ENCODE measurements around the gene TAF6.

TAF6 gene

DNA sequence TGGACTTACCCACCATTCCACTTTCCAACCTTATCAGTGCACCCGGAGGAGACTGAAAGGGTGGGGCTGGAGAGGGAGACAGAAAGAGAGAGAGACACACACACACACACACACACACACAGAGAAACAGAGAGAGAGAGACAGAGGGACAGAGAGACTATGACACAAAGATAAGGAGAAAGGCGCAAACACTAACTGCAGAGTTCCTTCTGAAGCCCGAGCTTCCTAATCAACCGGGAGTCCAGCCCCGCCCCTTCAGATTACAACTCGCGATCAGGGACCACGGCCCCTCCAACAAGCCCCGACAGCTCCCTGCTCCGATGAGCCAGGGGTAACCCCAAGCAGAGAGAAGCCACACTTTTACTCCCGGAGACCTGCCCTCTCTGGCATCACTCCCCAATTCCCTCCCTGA is 48.8 kb upstream of the TAF6 start (continued):
- TF ChIP-seq, protein P1, sequence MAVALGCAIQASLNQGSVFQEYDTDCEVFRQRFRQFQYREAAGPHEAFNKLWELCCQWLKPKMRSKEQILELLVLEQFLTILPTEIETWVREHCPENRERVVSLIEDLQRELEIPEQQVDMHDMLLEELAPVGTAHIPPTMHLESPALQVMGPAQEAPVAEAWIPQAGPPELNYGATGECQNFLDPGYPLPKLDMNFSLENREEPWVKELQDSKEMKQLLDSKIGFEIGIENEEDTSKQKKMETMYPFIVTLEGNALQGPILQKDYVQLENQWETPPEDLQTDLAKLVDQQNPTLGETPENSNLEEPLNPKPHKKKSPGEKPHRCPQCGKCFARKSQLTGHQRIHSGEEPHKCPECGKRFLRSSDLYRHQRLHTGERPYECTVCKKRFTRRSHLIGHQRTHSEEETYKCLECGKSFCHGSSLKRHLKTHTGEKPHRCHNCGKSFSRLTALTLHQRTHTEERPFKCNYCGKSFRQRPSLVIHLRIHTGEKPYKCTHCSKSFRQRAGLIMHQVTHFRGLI (tag by site-specific recombination; IDR thresholded peaks at IDR 0.05), result no peak
- TF ChIP-seq REPIN1 (tag by site-specific recombination; IDR thresholded peaks at IDR 0.05; ENCODE audit: low read depth) (no peak), ZNF175 (tag by site-specific recombination; IDR thresholded peaks at IDR 0.05) (no peak), ZNF335 (tag by site-specific recombination; conservative IDR thresholded peaks at IDR 0.05) (no peak; the same call in 1 of the 2 replicates), ZFP37 (tag by site-specific recombination; IDR thresholded peaks at IDR 0.05) (no peak), ZNF626 (tag by site-specific recombination; IDR thresholded peaks at IDR 0.05) (no peak), ZSCAN23 (tag by site-specific recombination; IDR thresholded peaks at IDR 0.05) (no peak), KLF7 (tag by site-specific recombination; IDR thresholded peaks at IDR 0.05; ENCODE audit: borderline replicate concordance) (peak; percentile 98), ZNF658 (tag by site-specific recombination; IDR thresholded peaks at IDR 0.05) (no peak), ZEB2 (tag by site-specific recombination; IDR thresholded peaks at IDR 0.05) (0 out of 2 replicates have a peak, but pooled peaks have one; percentile 55), SP7 (tag by site-specific recombination; IDR thresholded peaks at IDR 0.05) (peak; percentile 77), MEIS1 (CRISPR knock-in tag; IDR thresholded peaks at IDR 0.05; ENCODE audit: borderline replicate concordance) (no peak), ZNF366 (tag by site-specific recombination; conservative IDR thresholded peaks at IDR 0.05) (peak; percentile 46), HOXC10 (CRISPR knock-in tag; IDR thresholded peaks at IDR 0.05) (no peak), ZNF121 (tag by site-specific recombination; IDR thresholded peaks at IDR 0.05) (no peak), OVOL3 (tag by site-specific recombination; IDR thresholded peaks at IDR 0.05) (no peak), GFI1B (tag by site-specific recombination; IDR thresholded peaks at IDR 0.05) (no peak), ZNF623 (tag by site-specific recombination; IDR thresholded peaks at IDR 0.05) (no peak), ZNF223 (tag by site-specific recombination; IDR thresholded peaks at IDR 0.05) (no peak), ZNF600 (tag by site-specific recombination; IDR thresholded peaks at IDR 0.05) (0 out of 2 replicates have a peak, but pooled peaks have one; percentile 32), ZNF544 (tag by site-specific recombination; IDR thresholded peaks at IDR 0.05) (no peak)
- TF ChIP-seq, protein P2, sequence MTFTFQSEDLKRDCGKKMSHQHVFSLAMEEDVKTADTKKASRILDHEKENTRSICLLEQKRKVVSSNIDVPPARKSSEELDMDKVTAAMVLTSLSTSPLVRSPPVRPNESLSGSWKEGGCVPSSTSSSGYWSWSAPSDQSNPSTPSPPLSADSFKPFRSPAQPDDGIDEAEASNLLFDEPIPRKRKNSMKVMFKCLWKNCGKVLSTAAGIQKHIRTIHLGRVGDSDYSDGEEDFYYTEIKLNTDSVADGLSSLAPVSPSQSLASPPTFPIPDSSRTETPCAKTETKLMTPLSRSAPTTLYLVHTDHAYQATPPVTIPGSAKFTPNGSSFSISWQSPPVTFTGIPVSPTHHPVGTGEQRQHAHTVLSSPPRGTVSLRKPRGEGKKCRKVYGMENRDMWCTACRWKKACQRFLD (tag by site-specific recombination; IDR thresholded peaks at IDR 0.05), result no peak
- TF ChIP-seq, protein P3, sequence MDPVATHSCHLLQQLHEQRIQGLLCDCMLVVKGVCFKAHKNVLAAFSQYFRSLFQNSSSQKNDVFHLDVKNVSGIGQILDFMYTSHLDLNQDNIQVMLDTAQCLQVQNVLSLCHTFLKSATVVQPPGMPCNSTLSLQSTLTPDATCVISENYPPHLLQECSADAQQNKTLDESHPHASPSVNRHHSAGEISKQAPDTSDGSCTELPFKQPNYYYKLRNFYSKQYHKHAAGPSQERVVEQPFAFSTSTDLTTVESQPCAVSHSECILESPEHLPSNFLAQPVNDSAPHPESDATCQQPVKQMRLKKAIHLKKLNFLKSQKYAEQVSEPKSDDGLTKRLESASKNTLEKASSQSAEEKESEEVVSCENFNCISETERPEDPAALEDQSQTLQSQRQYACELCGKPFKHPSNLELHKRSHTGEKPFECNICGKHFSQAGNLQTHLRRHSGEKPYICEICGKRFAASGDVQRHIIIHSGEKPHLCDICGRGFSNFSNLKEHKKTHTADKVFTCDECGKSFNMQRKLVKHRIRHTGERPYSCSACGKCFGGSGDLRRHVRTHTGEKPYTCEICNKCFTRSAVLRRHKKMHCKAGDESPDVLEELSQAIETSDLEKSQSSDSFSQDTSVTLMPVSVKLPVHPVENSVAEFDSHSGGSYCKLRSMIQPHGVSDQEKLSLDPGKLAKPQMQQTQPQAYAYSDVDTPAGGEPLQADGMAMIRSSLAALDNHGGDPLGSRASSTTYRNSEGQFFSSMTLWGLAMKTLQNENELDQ (tag by site-specific recombination; IDR thresholded peaks at IDR 0.05; ENCODE audit: low read depth), result no peak
- TF ChIP-seq, protein P4, sequence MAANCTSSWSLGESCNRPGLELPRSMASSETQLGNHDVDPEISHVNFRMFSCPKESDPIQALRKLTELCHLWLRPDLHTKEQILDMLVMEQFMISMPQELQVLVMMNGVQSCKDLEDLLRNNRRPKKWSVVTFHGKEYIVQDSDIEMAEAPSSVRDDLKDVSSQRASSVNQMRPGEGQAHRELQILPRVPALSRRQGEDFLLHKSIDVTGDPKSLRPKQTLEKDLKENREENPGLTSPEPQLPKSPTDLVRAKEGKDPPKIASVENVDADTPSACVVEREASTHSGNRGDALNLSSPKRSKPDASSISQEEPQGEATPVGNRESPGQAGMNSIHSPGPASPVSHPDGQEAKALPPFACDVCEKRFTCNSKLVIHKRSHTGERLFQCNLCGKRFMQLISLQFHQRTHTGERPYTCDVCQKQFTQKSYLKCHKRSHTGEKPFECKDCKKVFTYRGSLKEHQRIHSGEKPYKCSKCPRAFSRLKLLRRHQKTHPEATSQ (tag by site-specific recombination; IDR thresholded peaks at IDR 0.05), result no peak
- TF ChIP-seq, protein P5, sequence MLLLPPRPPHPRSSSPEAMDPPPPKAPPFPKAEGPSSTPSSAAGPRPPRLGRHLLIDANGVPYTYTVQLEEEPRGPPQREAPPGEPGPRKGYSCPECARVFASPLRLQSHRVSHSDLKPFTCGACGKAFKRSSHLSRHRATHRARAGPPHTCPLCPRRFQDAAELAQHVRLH (tag by site-specific recombination; IDR thresholded peaks at IDR 0.05), result no peak
- TF ChIP-seq, protein P6, sequence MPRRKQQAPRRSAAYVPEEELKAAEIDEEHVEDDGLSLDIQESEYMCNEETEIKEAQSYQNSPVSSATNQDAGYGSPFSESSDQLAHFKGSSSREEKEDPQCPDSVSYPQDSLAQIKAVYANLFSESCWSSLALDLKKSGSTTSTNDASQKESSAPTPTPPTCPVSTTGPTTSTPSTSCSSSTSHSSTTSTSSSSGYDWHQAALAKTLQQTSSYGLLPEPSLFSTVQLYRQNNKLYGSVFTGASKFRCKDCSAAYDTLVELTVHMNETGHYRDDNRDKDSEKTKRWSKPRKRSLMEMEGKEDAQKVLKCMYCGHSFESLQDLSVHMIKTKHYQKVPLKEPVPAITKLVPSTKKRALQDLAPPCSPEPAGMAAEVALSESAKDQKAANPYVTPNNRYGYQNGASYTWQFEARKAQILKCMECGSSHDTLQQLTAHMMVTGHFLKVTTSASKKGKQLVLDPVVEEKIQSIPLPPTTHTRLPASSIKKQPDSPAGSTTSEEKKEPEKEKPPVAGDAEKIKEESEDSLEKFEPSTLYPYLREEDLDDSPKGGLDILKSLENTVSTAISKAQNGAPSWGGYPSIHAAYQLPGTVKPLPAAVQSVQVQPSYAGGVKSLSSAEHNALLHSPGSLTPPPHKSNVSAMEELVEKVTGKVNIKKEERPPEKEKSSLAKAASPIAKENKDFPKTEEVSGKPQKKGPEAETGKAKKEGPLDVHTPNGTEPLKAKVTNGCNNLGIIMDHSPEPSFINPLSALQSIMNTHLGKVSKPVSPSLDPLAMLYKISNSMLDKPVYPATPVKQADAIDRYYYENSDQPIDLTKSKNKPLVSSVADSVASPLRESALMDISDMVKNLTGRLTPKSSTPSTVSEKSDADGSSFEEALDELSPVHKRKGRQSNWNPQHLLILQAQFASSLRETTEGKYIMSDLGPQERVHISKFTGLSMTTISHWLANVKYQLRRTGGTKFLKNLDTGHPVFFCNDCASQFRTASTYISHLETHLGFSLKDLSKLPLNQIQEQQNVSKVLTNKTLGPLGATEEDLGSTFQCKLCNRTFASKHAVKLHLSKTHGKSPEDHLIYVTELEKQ (tag by site-specific recombination; IDR thresholded peaks at IDR 0.05; ENCODE audit: borderline replicate concordance), result peak; percentile 64; the same call in 1 of the 2 replicates
- TF ChIP-seq, protein P7, sequence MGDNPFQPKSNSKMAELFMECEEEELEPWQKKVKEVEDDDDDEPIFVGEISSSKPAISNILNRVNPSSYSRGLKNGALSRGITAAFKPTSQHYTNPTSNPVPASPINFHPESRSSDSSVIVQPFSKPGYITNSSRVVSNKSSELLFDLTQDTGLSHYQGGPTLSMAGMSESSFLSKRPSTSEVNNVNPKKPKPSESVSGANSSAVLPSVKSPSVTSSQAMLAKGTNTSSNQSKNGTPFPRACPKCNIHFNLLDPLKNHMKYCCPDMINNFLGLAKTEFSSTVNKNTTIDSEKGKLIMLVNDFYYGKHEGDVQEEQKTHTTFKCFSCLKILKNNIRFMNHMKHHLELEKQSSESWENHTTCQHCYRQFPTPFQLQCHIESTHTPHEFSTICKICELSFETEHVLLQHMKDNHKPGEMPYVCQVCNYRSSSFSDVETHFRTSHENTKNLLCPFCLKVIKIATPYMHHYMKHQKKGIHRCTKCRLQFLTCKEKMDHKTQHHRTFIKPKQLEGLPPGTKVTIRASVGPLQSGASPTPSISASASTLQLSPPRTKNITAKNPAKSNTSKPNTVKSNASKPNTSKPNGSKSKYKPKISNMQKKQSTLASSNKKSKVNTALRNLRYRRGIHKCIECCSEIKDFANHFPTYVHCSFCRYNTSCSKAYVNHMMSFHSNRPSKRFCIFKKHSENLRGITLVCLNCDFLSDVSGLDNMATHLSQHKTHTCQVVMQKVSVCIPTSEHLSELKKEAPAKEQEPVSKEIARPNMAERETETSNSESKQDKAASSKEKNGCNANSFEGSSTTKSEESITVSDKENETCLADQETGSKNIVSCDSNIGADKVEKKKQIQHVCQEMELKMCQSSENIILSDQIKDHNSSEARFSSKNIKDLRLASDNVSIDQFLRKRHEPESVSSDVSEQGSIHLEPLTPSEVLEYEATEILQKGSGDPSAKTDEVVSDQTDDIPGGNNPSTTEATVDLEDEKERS (tag by site-specific recombination; IDR thresholded peaks at IDR 0.05), result no peak

Measured in HEK293 (cell line).